ENCODE results near the gene CYSLTR2.

GRCh38 chr13:48712141-48712540 is 58.4 kb downstream of the CYSLTR2 start:
- TF ChIP-seq YY1 (IDR thresholded peaks at IDR 0.05; ENCODE audit: insufficient read depth, insufficient read length) (no peak), ZNF274 (IDR thresholded peaks at IDR 0.05; ENCODE audit: low read depth, low read length) (no peak)

All from NT2/D1 (cell line).